ENCODE measurements around the gene RNF217. TPM values are rescaled to one million over a fixed set of nuclear protein-coding genes. Genes with fewer than 3 reads are reported as not detected.

Gene RNF217
- total and polyA plus RNA-seq, 10 donors, result 0.89 to 17.1 (median 10.0) TPM

DNA sequence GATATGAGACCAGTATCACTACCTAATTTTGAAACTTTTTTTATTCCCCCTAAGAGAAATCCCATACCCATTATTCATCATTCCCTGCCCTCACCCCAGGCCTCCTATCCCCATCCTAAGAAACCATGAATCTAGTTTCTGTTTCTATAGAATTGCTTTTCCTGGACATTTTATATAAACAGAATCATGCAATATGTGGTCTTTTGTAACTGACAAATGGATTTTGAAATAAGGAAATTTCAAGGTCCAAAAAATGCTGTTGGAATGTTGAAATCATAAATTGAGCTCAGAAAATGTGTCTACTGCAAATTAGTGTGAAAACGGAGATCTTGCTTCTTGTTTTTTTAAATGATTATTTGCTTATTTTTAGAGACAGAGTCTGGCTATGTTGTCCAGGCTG is 25.1 kb downstream of the RNF217 start:
- no peak overlapping the region for H3K27ac ChIP-seq
- no peaks in the 10 kb centered on the region for H3K9me3 ChIP-seq
- TF ChIP-seq, protein P1, sequence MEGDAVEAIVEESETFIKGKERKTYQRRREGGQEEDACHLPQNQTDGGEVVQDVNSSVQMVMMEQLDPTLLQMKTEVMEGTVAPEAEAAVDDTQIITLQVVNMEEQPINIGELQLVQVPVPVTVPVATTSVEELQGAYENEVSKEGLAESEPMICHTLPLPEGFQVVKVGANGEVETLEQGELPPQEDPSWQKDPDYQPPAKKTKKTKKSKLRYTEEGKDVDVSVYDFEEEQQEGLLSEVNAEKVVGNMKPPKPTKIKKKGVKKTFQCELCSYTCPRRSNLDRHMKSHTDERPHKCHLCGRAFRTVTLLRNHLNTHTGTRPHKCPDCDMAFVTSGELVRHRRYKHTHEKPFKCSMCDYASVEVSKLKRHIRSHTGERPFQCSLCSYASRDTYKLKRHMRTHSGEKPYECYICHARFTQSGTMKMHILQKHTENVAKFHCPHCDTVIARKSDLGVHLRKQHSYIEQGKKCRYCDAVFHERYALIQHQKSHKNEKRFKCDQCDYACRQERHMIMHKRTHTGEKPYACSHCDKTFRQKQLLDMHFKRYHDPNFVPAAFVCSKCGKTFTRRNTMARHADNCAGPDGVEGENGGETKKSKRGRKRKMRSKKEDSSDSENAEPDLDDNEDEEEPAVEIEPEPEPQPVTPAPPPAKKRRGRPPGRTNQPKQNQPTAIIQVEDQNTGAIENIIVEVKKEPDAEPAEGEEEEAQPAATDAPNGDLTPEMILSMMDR (IDR thresholded peaks at IDR 0.05 in 8 of 11, conservative IDR thresholded peaks at IDR 0.05 in 3 of 11), result no peak
- H3K4me1 ChIP-seq, result peaks cover 0 to 18% (median 0%) of the 10 kb centered on the region in 6 donors
- no peaks in the 10 kb centered on the region for H3K36me3 ChIP-seq
- H3K27me3 ChIP-seq (replicated peaks in 1 of 7), result no peaks in the 10 kb centered on the region
- H3K4me3 ChIP-seq, result no peak overlapping the region
- DNase-seq, result no peak
- intact Hi-C loops (cut with DNase I; ENCODE audit: low total_unique reads), result no loop called here
- WGBS, 5 donors, result 37 to 90% (median 64%) methylated on average over 1 of the region's 1 CpG

DNA sequence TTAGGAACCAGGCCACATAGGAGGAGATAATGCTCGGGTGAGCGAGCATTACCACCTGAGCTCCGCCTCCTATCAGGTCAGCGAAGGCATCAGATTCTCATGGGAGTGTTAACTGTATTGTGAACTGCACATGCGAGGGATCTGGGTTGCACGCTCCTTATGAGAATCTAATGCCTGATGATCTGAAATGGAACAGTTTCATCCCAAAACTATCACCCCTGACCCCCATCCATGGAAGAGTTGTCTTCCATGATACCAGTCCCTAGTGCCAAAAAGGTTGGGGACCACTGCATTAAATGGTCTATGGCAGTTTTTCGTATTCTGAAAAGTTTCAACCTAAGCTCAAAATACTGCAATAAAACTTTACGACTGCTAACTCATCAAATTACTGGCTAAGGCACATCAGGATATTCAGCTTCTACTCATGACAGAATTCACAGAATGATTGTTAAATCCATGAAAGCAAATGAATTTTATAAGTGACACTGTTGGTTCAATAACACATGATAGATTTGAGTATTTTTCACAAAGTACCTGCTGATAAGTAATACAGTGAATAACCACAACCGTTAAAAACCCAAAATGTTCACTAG is 25.9 kb downstream of the RNF217 start:
- TF ChIP-seq POLR2A (IDR thresholded peaks at IDR 0.05) (no peak), POLR2AphosphoS5 (IDR thresholded peaks at IDR 0.05) (no peak)
- TF ChIP-seq, protein P1 (IDR thresholded peaks at IDR 0.05 in 8 of 11, conservative IDR thresholded peaks at IDR 0.05 in 3 of 11), result no peak
- Histone ChIP-seq H3K36me3 (no peaks in the 10 kb centered on the region), H3K27me3 (replicated peaks in 1 of 7) (no peaks in the 10 kb centered on the region), H3K9me3 (no peaks in the 10 kb centered on the region), H3K4me1 (peaks cover 0 to 18% (median 0%) of the 10 kb centered on the region in 6 donors), H3K27ac (no peak overlapping the region), H3K4me3 (no peak overlapping the region)
- intact Hi-C loops (cut with DNase I; ENCODE audit: low total_unique reads), result no loop called here
- no peak for DNase-seq
- 88 to 98% (median 95%) methylated on average over 9 of the region's 9 CpGs for WGBS, 5 donors

DNA sequence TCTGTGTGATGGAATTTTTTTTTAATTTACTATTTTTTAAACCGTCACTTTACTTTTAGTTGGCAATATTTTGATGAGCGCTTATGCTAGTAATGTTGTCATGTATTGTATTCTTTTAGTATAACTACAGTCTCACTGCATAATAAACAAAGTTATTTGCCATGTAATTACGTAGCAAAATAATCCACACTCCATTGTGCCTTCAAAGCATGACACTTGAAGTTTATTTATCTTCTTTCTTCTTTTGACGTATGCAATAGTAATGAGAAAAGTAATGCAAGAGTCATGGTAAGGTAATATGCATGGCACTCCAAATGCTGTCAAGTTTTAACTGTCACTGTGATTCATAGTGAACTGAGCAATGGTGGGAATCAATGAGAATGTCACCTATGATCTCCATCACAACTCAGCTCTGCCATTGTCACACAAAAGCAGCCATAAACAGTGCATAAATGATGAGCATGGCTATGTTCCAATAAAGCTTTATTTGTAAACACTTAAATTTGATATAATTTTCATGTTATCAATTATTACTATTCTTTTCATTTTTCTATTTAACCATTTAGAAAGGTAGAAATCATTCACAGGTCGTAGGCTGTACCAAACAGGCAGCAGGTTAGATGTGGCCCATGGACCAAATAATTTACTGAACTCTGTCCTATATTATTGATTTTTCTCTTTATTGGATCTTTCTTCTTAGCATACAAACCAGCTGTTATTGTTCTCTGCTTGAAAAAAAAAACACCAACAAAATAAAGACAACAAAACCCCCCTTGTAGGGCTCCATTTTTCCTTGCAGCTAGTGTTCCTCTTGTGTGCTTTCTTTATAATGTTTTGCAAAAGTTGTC is 27.1 kb downstream of the RNF217 start:
- Histone ChIP-seq H3K27me3 (replicated peaks in 1 of 7) (no peaks in the 10 kb centered on the region), H3K4me1 (peaks cover 0 to 18% (median 0%) of the 10 kb centered on the region in 6 donors), H3K27ac (no peak overlapping the region), H3K4me3 (no peak overlapping the region), H3K9me3 (no peaks in the 10 kb centered on the region), H3K36me3 (no peaks in the 10 kb centered on the region)
- TF ChIP-seq, protein P1 (IDR thresholded peaks at IDR 0.05 in 8 of 11, conservative IDR thresholded peaks at IDR 0.05 in 3 of 11), result no peak
- TF ChIP-seq POLR2AphosphoS5 (IDR thresholded peaks at IDR 0.05) (no peak), POLR2A (IDR thresholded peaks at IDR 0.05) (no peak)
- WGBS, 5 donors, result 83 to 94% (median 90%) methylated on average over 5 of the region's 5 CpGs
- intact Hi-C loops (cut with DNase I; ENCODE audit: low total_unique reads), result no loop called here
- no peak for DNase-seq

DNA sequence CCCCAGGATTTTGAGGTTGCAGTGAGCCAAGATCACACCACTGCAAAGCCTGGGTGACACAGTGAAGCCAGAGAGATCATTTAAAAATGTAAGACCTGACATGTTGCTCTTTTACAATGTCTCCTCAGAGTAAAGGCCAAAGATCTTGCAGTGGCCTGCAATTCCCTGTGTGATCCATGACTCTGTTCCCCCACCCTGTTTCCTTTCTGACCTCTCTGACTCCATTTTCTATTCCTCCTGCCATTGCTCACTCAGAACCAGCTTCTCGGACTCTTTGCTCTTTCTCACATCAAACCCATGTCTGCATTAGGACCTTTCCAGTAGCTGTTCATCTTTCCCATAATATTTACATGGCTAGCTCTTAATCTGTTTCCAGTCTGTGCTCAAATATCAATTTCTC is 28.8 kb downstream of the RNF217 start:
- TF ChIP-seq, protein P1 (IDR thresholded peaks at IDR 0.05 in 8 of 11, conservative IDR thresholded peaks at IDR 0.05 in 3 of 11), result no peak
- TF ChIP-seq POLR2A (IDR thresholded peaks at IDR 0.05) (no peak), POLR2AphosphoS5 (IDR thresholded peaks at IDR 0.05) (no peak)
- Histone ChIP-seq H3K4me1 (peaks cover 0 to 7% (median 0%) of the 10 kb centered on the region in 6 donors), H3K27me3 (replicated peaks in 1 of 7) (no peaks in the 10 kb centered on the region), H3K27ac (no peak overlapping the region), H3K9me3 (no peaks in the 10 kb centered on the region), H3K4me3 (no peak overlapping the region), H3K36me3 (no peaks in the 10 kb centered on the region)
- intact Hi-C loops (cut with DNase I; ENCODE audit: low total_unique reads), result no loop called here
- 83 to 95% (median 94%) methylated on average over 1 of the region's 1 CpG for WGBS, 5 donors
- no peak for DNase-seq
